Upper lobe of left lung (tissue), 4 donors: ENCODE data around the gene MARCHF3.

Source experiments
- EP300 ChIP-seq, 4 donors: sonication (generic); formaldehyde crosslinking; IDR thresholded peaks; one replicate each; pipeline ENCODE4 v1.5.1; 2017; ENCODE audit warnings: antibody characterized with exemption in 4 of 4, control low read depth in 2 of 4
- POLR2A ChIP-seq, 4 donors: fragments of 450-650 bp; IDR thresholded peaks; one replicate each; pipeline ENCODE4 v1.5.1; 2016 to 2017; ENCODE audit warnings: antibody characterized with exemption in 4 of 4, mild to moderate bottlenecking in 2 of 4
- TF ChIP-seq, protein P1 (sequence below), 6 experiments: fragments of 450-650 bp in 4 of 6; fragments of 200-600 bp in 2 of 6; sonication (generic) in 2 of 6; IDR thresholded peaks; one replicate each; pipeline ENCODE4 v1.5.1; 2016 to 2019; ENCODE audit warnings: antibody characterized with exemption in 6 of 6

GRCh38 chr5:126863402-126863801 lies 167.0 kb downstream of the MARCHF3 start:
- TF ChIP-seq EP300 (IDR thresholded peaks at IDR 0.05) (no peak), POLR2A (IDR thresholded peaks at IDR 0.05) (no peak)
- TF ChIP-seq, protein P1, sequence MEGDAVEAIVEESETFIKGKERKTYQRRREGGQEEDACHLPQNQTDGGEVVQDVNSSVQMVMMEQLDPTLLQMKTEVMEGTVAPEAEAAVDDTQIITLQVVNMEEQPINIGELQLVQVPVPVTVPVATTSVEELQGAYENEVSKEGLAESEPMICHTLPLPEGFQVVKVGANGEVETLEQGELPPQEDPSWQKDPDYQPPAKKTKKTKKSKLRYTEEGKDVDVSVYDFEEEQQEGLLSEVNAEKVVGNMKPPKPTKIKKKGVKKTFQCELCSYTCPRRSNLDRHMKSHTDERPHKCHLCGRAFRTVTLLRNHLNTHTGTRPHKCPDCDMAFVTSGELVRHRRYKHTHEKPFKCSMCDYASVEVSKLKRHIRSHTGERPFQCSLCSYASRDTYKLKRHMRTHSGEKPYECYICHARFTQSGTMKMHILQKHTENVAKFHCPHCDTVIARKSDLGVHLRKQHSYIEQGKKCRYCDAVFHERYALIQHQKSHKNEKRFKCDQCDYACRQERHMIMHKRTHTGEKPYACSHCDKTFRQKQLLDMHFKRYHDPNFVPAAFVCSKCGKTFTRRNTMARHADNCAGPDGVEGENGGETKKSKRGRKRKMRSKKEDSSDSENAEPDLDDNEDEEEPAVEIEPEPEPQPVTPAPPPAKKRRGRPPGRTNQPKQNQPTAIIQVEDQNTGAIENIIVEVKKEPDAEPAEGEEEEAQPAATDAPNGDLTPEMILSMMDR (IDR thresholded peaks at IDR 0.05): no peak
